Stimulated activated CD4-positive, alpha-beta T cell treated with anti-CD3 and anti-CD28 coated beads, Interleukin-4, amount 100 ng/mL, for 24 hours (primary cell): ENCODE data around the gene IL12A.

Experiments
- DNase-seq: peaks from one replicate; pipeline ENCODE4 v3.0.0-alpha.2; 2020

The IL12A gene

GRCh38 chr3:159988617-159989271, at the start of gene IL12A:
IL12A (plus strand) TSS chr3:159988835.
- DNase-seq = peak; percentile 82

- no peak for DNase-seq
Measured at GRCh38 chr3:159941038-159942000, 47.3 kb upstream of the IL12A start.

- DNase-seq = no peak
Measured at GRCh38 chr3:159944781-159945180, 43.9 kb upstream of the IL12A start.

- DNase-seq = no peak
Measured at GRCh38 chr3:159945930-159946329, 42.7 kb upstream of the IL12A start.

GRCh38 chr3:159947220-159947619, 41.4 kb upstream of the IL12A start:
- no peak for DNase-seq

- DNase-seq = no peak
Measured at GRCh38 chr3:159948429-159949144, 40.0 kb upstream of the IL12A start.

- DNase-seq = no peak
Measured at GRCh38 chr3:159950156-159950898, 38.3 kb upstream of the IL12A start.

GRCh38 chr3:159951540-159951939, 37.1 kb upstream of the IL12A start:
- DNase-seq = no peak

GRCh38 chr3:159953325-159954085, 35.1 kb upstream of the IL12A start:
- DNase-seq = no peak

GRCh38 chr3:159960188-159961148, 28.2 kb upstream of the IL12A start:
- DNase-seq = no peak

GRCh38 chr3:159964166-159964973, 24.3 kb upstream of the IL12A start:
- DNase-seq = no peak

GRCh38 chr3:159971311-159971710, 17.3 kb upstream of the IL12A start:
- DNase-seq = no peak

GRCh38 chr3:159977295-159977694, 11.3 kb upstream of the IL12A start:
- DNase-seq = no peak

- DNase-seq = no peak
Measured at GRCh38 chr3:159978353-159978752, 10.3 kb upstream of the IL12A start.

- DNase-seq = no peak
Measured at GRCh38 chr3:159978918-159979703, 9.5 kb upstream of the IL12A start.

GRCh38 chr3:159982442-159982974, 6.1 kb upstream of the IL12A start:
- no peak for DNase-seq

- no peak for DNase-seq
Measured at GRCh38 chr3:159987291-159987711, 1.3 kb upstream of the IL12A start.

- DNase-seq = no peak
Measured at GRCh38 chr3:159989973-159990846, 1.6 kb downstream of the IL12A start.
